NCI-H2196 (cell line): ENCODE data around the gene HOXC4.

Experiments
- DNase-seq: peaks from one replicate; lab custom pipeline; 2025; ENCODE audit not compliant: unreplicated experiment; lab: John Stamatoyannopoulos, UW

The HOXC4 gene

DNA sequence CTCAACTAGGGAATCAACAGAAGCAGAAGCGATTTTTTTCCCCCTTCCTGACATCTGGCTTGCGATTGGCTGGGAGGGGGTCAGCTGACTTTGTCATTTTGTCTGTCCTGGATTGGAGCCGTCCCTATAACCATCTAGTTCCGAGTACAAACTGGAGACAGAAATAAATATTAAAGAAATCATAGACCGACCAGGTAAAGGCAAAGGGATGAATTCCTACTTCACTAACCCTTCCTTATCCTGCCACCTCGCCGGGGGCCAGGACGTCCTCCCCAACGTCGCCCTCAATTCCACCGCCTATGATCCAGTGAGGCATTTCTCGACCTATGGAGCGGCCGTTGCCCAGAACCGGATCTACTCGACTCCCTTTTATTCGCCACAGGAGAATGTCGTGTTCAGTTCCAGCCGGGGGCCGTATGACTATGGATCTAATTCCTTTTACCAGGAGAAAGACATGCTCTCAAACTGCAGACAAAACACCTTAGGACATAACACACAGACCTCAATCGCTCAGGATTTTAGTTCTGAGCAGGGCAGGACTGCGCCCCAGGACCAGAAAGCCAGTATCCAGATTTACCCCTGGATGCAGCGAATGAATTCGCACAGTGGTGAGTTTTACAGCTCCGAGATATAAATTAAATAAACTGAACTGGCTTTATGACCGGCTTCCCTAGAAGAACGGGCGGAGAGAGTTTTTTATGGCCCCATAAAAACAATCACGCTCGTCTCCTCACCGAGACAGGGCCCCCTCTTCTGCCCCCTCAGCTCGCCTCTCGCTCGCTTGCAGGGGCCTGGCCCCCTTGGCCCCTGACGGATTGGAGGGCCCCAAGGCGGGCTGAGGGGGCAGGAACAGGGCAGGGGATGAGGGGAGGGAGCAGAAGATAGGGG, 25.1 kb upstream of the HOXC4 start, which contains the start of gene HOXC6:
HOXC6 (plus strand) TSS at position 127 of the 888 bp plus-strand sequence; CDS start at position 209, 82 bp downstream.
- DNase-seq = no peak

DNA sequence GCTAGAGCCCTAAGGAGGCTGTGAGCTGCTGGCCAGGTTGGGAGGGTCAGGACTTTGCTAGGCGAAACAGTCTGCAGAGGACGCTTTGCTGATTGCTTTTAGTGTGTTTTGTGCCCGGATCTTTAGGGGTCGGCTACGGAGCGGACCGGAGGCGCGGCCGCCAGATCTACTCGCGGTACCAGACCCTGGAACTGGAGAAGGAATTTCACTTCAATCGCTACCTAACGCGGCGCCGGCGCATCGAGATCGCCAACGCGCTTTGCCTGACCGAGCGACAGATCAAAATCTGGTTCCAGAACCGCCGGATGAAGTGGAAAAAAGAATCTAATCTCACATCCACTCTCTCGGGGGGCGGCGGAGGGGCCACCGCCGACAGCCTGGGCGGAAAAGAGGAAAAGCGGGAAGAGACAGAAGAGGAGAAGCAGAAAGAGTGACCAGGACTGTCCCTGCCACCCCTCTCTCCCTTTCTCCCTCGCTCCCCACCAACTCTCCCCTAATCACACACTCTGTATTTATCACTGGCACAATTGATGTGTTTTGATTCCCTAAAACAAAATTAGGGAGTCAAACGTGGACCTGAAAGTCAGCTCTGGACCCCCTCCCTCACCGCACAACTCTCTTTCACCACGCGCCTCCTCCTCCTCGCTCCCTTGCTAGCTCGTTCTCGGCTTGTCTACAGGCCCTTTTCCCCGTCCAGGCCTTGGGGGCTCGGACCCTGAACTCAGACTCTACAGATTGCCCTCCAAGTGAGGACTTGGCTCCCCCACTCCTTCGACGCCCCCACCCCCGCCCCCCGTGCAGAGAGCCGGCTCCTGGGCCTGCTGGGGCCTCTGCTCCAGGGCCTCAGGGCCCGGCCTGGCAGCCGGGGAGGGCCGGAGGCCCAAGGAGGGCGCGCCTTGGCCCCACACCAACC, 23.9 kb upstream of the HOXC4 start:
- no peak for DNase-seq

DNA sequence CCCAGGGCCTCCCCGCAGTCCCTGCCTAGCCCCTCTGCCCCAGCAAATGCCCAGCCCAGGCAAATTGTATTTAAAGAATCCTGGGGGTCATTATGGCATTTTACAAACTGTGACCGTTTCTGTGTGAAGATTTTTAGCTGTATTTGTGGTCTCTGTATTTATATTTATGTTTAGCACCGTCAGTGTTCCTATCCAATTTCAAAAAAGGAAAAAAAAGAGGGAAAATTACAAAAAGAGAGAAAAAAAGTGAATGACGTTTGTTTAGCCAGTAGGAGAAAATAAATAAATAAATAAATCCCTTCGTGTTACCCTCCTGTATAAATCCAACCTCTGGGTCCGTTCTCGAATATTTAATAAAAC, 23.2 kb upstream of the HOXC4 start:
- no peak for DNase-seq

DNA sequence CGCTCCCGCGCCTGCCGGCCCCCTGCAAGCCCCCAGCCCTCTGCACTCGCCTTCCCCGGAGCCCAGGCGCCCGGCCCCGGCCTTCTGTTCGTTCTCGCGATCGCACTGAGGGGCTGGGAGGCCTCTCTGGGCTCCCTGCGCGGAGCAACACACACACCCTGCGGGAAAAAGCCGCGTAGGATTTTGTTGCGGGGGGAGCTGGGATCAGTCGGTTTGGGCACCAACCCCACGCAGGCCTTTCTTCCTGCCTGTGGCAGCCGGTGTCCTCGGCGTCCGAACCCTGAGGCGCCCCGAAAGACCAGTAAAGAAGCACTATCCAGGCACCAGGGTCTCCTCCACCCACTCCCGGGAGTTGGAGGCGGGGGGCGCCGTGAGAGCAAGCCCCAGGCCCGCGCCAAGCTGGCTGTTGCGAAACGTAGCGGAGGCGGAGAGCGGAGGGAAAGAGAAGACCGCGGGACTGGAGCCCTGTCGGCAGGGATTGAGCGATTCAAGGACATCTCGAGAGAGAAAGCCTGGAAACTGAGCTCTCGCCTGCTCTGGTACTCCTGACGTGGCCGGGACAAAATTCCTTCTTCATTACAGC, 22.7 kb upstream of the HOXC4 start:
- no peak for DNase-seq

DNA sequence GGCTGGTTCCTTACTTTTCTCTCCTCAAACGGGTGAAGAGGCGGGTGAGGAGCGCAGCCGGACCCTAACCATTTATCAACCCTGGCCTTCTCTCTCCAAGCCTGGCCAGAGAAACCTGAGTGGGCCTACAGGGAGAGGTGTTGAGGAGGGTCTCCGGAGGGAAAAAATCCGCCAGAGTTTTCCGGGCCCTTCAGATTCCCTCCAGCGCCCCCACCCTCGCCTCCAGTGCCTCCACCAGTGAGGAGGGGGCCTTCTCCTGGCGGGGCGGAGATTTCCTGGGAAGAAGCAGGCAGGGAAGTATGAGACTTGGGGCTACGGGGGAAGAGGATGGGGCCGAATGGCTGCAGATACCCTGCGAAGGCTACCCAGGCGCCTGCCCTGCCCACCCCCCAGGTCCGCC, 22.2 kb upstream of the HOXC4 start:
- DNase-seq = no peak

- DNase-seq = no peak
Observed at GRCh38 chr12:54032086-54032619, 21.5 kb upstream of the HOXC4 start.

- peak; percentile 78 for DNase-seq
Observed at GRCh38 chr12:54032627-54033100, 21.0 kb upstream of the HOXC4 start, which contains the start of gene HOXC5. Gene HOXC5, plus strand, starts transcription at chr12:54033050. Its CDS starts 73 bp downstream, at chr12:54033123.

DNA sequence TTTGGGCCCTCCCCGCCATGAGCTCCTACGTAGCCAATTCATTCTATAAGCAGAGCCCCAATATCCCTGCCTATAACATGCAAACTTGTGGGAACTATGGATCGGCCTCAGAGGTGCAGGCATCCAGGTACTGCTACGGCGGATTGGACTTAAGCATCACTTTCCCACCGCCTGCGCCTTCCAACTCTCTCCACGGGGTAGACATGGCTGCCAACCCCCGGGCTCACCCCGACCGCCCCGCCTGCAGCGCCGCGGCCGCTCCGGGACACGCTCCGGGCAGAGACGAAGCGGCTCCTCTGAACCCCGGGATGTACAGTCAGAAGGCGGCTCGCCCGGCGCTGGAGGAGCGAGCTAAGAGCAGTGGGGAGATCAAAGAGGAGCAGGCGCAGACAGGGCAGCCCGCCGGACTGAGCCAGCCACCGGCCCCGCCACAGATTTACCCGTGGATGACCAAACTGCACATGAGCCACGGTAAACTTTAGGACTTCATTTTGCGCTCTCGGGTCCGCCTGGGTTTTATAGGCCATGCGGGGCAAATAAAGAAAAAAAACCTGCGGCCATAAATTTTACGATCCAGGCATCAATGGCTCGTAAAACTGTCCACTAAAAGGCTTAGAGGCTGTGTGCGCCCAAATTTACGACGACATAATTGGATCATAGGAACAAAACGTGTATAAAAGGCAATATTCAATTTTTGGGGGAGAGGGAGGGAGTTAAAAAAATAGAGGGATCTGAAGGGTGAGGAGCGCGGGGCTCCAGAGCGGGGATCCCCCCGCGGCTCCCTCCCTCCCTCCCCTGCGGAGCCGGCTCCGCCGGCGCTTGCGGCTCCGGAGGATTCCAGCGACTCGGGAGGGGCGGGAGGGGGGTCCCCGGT, 20.3 kb upstream of the HOXC4 start:
- DNase-seq = no peak

- no peak for DNase-seq
Observed at GRCh38 chr12:54033980-54034784, 19.5 kb upstream of the HOXC4 start.

- no peak for DNase-seq
Observed at GRCh38 chr12:54034785-54035310, 18.8 kb upstream of the HOXC4 start.

- DNase-seq = no peak
Observed at GRCh38 chr12:54035568-54036264, 17.9 kb upstream of the HOXC4 start.

DNA sequence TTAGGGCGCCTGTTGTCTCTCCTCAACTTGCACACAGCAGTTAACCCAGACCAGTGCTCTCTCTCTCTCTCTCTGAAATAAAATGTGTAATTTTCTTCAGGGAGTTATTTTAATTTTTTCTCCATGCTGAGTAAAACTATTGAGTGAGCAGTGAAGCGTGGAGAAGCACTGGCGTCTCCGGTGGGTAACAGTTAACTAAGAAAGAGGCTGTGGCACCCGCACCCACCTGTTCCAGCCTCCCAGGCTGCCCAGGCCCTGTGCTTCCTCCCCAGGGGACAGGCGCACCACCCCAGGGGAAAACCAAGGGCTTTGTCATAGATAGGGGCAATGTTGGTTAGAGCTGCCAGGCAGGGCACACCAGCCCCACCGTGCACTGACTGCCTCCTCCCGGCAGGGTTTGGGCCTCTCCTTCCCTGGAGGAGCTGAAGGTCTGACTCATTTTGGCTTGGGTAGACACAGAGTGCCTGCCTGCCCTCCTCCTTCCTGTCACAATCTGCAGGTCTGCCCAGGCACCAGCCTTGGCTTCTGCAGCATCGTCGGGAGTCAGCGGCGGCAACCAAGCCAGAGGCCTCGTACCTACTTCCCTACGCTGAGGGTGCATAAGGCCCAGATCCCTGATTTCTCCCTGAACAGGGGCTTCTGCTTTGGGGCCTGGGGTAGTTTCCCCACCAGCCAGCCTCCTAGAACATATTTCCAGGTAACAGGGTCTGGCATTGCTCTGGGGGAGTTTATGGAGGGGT, 16.8 kb upstream of the HOXC4 start:
- no peak for DNase-seq

DNA sequence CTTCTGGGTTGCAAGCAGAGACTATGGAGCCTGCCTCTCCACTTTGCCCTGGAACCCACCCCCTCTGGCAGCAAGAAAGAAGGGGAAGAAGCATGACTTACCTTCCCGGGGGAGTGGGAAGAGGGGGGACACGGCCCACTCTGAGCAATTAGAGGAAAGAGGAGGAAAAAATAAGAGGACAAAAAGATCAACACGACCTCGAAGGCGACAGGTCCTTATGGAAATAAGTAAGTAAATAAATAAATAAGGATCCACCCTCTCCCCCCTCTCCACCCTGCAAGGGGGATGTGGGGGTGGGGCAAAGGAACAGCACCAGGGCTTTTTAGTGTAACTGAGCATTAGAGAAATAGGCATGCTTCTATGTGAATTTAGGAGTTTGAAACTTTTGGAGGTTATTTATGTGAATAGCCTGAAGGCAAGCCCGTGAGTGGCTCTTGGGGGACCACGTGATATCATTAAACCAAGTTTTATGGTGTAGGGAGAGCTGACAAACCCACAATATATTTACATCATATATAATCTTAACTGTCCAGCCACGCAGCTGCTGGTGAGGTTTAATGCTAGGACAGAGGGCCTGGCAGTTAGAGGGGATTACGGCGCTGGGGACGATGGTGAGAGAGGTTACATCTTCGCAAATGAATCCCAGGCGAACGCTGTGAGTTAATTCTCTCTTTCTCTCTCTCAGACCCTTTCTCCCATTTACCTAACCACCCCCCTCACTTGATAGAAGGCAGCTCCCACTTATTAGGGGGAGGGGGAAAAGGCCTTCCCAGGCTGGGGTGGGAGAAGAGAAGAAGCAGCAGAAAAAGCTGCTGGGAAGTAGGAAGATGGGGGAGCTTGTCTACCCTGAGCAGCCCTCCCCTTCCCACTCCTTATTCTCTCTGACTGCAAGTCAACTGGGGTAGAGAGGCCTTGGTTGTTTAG, 16.0 kb upstream of the HOXC4 start:
- DNase-seq = no peak

GRCh38 chr12:54038284-54038870, 15.3 kb upstream of the HOXC4 start:
- DNase-seq = no peak

DNA sequence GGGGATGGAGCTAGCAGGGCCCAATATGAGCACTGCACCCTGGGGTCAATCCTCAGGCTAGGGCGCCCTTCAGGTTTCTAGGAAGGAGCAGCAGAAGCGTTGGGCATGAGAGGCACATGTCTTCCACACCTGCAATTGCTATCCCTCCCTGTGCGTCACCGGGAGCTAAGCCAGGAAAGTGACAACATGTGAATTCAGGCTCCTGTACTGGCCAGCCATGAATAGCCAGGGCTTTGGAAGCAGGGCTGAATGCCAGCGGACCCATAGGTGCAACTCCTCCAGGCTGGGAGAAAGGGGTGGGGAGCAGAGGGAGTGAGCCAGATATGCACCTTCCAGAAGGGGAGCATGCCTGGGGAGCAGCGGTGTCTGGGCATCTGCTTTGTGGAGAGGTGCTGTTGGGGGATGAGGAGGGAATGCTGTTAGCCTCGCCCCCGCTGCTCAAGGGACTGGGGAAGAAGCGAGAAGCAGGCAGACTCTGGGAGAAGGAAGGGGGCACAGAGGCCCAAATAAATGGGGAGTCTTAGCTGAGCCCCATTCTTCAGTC, 14.7 kb upstream of the HOXC4 start:
- peak; percentile 86 for DNase-seq
